Measurements from ENCODE around the gene LRRC28.

- TF ChIP-seq GATA3 (IDR thresholded peaks at IDR 0.05; ENCODE audit: low read depth, low read length) (no peak), GATA2 (IDR thresholded peaks at IDR 0.05; ENCODE audit: low read depth, low read length) (no peak)
Measured at GRCh38 chr15:99424131-99424571, 172.9 kb downstream of the LRRC28 start.

Data from SH-SY5Y (cell line).